HL-60 (cell line): ENCODE data around the gene GRID2.

Source experiments
- DNase-seq, 2 experiments: peaks; one replicate each; pipeline ENCODE4 v3.0.0-alpha.2; 2010 to 2020; ENCODE audit warnings: low read depth in 1 of 2, low spot score in 1 of 2
- H3K27ac ChIP-seq: fragments of 250-450 bp; sonication (Bioruptor Pico); replicated peaks from 2 replicates; pipeline ENCODE4 v1.5.1; 2020; ENCODE audit warnings: mild to moderate bottlenecking, moderate library complexity
- H3K27me3 ChIP-seq: fragments of 250-450 bp; sonication (Bioruptor Pico); 2 replicates; pipeline ENCODE4 v1.5.1; 2021; ENCODE audit warnings: mild to moderate bottlenecking, moderate library complexity; ENCODE audit not compliant: insufficient read depth, poor library complexity, severe bottlenecking
- H3K4me3 ChIP-seq: replicated peaks from 2 replicates; pipeline ENCODE4 v1.5.1; 2011; ENCODE audit warnings: mild to moderate bottlenecking, control low read depth, low read length; ENCODE audit not compliant: insufficient read depth
- GABPA ChIP-seq: IDR thresholded peaks from 2 replicates; pipeline ENCODE4 v1.6.1; 2012; ENCODE audit warnings: low read depth
- POLR2AphosphoS5 ChIP-seq: IDR thresholded peaks from 2 replicates; pipeline ENCODE4 v1.6.1; 2012; ENCODE audit warnings: low read depth
- SPI1 ChIP-seq: IDR thresholded peaks from 2 replicates; pipeline ENCODE4 v1.6.1; 2012; ENCODE audit warnings: low read depth, mild to moderate bottlenecking, borderline replicate concordance
- TF ChIP-seq, protein P1 (sequence below): IDR thresholded peaks from one replicate; pipeline ENCODE4 v1.5.1; 2011; ENCODE audit warnings: low read length, control low read depth, inconsistent platforms; ENCODE audit not compliant: insufficient read depth
- TF ChIP-seq, protein P2 (sequence below): IDR thresholded peaks from 2 replicates; pipeline ENCODE4 v1.6.1; 2012; ENCODE audit warnings: low read depth; ENCODE audit not compliant: insufficient replicate concordance

GRID2 gene

GRCh38 chr4:93749292-93749761, 1445.6 kb downstream of the GRID2 start:
- no peak for DNase-seq
- TF ChIP-seq, protein P1, sequence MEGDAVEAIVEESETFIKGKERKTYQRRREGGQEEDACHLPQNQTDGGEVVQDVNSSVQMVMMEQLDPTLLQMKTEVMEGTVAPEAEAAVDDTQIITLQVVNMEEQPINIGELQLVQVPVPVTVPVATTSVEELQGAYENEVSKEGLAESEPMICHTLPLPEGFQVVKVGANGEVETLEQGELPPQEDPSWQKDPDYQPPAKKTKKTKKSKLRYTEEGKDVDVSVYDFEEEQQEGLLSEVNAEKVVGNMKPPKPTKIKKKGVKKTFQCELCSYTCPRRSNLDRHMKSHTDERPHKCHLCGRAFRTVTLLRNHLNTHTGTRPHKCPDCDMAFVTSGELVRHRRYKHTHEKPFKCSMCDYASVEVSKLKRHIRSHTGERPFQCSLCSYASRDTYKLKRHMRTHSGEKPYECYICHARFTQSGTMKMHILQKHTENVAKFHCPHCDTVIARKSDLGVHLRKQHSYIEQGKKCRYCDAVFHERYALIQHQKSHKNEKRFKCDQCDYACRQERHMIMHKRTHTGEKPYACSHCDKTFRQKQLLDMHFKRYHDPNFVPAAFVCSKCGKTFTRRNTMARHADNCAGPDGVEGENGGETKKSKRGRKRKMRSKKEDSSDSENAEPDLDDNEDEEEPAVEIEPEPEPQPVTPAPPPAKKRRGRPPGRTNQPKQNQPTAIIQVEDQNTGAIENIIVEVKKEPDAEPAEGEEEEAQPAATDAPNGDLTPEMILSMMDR, result no peak
- TF ChIP-seq, protein P2, sequence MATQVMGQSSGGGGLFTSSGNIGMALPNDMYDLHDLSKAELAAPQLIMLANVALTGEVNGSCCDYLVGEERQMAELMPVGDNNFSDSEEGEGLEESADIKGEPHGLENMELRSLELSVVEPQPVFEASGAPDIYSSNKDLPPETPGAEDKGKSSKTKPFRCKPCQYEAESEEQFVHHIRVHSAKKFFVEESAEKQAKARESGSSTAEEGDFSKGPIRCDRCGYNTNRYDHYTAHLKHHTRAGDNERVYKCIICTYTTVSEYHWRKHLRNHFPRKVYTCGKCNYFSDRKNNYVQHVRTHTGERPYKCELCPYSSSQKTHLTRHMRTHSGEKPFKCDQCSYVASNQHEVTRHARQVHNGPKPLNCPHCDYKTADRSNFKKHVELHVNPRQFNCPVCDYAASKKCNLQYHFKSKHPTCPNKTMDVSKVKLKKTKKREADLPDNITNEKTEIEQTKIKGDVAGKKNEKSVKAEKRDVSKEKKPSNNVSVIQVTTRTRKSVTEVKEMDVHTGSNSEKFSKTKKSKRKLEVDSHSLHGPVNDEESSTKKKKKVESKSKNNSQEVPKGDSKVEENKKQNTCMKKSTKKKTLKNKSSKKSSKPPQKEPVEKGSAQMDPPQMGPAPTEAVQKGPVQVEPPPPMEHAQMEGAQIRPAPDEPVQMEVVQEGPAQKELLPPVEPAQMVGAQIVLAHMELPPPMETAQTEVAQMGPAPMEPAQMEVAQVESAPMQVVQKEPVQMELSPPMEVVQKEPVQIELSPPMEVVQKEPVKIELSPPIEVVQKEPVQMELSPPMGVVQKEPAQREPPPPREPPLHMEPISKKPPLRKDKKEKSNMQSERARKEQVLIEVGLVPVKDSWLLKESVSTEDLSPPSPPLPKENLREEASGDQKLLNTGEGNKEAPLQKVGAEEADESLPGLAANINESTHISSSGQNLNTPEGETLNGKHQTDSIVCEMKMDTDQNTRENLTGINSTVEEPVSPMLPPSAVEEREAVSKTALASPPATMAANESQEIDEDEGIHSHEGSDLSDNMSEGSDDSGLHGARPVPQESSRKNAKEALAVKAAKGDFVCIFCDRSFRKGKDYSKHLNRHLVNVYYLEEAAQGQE, result no peak
- TF ChIP-seq POLR2AphosphoS5, result no peak
- no peak for TF ChIP-seq GABPA
- TF ChIP-seq SPI1, result no peak
- Histone ChIP-seq H3K27ac (no peak overlapping the region), H3K4me3 (no peak overlapping the region), H3K27me3 (no peaks in the 10 kb centered on the region)

GRCh38 chr4:93751411-93751810, 1447.6 kb downstream of the GRID2 start:
- H3K4me3 ChIP-seq, result no peak overlapping the region
- no peak overlapping the region for H3K27ac ChIP-seq
- no peaks in the 10 kb centered on the region for H3K27me3 ChIP-seq
- DNase-seq, result no peak
- TF ChIP-seq, protein P2, result no peak
- no peak for TF ChIP-seq POLR2AphosphoS5
- no peak for TF ChIP-seq SPI1
- TF ChIP-seq, protein P1, result no peak
- TF ChIP-seq GABPA, result no peak

GRCh38 chr4:93756101-93756500, 1452.3 kb downstream of the GRID2 start:
- H3K27ac ChIP-seq, result no peak overlapping the region
- H3K27me3 ChIP-seq, result no peaks in the 10 kb centered on the region
- no peak for DNase-seq
- TF ChIP-seq POLR2AphosphoS5, result no peak
- no peak for TF ChIP-seq SPI1
- no peak for TF ChIP-seq GABPA
- TF ChIP-seq, protein P2, result no peak
- TF ChIP-seq, protein P1, result no peak
- H3K4me3 ChIP-seq, result no peak overlapping the region
